GM18858 (cell line): ENCODE measurements around the gene CLEC5A.
"Not testable (repeated sequence)": the region's sequence is repeated elsewhere in the genome, so short reads cannot be mapped to it uniquely, and the experiment has no call there.

Source experiments
- ATAC-seq: cut with Tn5 transposase; IDR thresholded peaks from one replicate; pipeline ENCODE4 v1.9.1; 2021; ENCODE audit not compliant: unreplicated experiment

Gene CLEC5A

DNA sequence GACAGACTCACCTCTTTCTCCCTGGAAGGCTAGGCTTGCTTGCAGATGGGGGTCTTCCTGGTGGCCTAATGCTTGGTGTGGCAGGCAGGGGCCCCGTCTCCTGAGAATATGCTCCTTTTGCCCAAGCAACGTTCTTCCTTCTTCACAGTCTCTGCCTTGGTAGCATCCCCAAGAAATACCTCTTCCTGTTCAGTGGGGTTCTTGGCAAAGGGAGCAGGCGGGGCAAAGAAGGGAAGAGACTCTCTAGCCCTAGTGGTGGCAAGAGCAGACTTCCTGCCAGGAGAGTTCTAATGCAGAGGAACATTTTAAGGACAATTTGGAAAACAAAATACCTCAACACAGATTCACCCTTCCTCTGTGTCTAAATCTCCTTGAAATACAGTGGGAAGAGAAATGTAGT is at the start of gene CLEC5A:
Gene CLEC5A (minus strand): TSS at position 179 of the 400 bp plus-strand sequence. CDS start 682 bp downstream, outside the sequence.
- no peak for ATAC-seq

DNA sequence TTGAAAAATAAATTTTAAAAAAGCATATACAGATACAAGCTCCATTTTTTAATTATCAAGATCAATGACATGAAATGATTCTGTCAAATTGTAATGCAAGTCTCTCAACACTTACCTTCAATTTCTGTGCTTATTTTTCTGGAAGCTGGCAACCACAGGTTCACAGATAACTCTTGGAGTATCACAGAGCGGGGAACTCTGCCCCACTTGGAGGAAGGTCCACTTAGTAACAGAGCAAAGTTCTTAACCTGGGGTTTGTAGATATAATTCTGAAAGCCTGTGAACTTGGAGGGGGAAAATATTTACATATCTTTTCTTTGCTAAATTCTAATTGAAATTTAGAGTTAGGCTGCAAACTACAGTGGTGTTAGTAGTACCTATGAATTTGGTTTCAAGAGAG is 46.6 kb upstream of the CLEC5A start:
- no peak for ATAC-seq

- ATAC-seq, result no peak
Measured at GRCh38 chr7:141992688-141993087, 45.9 kb upstream of the CLEC5A start.

- no peak for ATAC-seq
Measured at GRCh38 chr7:141992156-141992555, 45.4 kb upstream of the CLEC5A start.

GRCh38 chr7:141991140-141991539 is 44.4 kb upstream of the CLEC5A start:
- ATAC-seq, result no peak

- ATAC-seq, result no peak
Measured at GRCh38 chr7:141990011-141990725, 43.4 kb upstream of the CLEC5A start.

DNA sequence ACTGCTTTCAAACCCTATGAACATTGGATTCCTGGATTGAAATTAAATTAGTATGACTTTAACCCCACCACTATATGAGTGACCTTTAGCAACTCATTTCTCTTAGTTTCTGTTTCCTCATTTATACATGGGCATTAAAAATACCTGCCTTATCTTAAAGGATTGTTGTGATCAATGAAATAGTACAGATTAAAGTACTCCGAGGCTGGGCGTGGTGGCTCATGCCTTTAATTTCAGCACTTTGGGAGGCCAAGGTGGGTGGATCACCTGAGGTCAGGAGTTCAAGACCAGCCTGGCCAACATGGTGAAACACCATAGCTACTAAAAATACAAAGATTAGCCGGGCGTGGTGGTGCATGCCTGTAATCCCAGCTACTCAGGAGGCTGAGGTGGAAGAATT is 41.0 kb upstream of the CLEC5A start:
- not testable (repeated sequence) for ATAC-seq

GRCh38 chr7:141986923-141987322 is 40.1 kb upstream of the CLEC5A start:
- ATAC-seq, result no peak

DNA sequence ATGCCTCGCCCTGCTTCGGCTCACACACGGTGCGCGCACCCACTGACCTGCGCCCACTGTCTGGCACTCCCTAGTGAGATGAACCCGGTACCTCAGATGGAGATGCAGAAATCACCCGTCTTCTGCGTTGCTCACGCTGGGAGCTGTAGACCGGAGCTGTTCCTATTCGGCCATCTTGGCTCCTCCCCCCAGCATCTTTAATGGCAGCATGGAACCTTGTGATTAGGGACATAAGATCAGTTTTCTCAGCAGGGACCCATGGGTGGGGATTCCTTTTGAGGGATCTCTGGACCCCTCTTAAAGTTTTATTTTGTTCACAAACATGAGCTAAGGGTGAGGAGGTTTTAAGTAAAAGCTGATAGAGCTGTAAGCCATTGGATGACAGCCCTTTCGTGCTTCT is 39.2 kb upstream of the CLEC5A start:
- ATAC-seq, result not testable (repeated sequence)

DNA sequence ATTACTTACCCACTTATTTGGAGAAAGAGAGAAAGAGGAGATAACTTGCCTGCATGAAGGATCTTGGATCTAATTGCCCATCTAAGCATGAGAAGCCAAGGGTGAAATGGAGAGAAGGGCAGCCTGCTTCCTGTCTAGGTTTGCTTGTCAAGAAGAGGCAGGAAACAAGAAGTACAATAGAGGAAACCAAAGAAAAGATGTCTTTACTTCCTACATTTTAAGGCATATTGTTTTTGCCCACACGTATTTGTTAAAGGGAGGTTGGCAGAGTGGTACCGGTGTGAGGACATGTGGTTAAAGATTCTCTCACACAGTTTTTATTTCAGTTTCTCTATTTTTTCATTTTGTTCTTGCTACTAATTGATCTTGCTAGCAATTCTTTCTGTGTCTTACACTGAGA is 32.8 kb upstream of the CLEC5A start:
- ATAC-seq, result no peak

- no peak for ATAC-seq
Measured at GRCh38 chr7:141978351-141978750, 31.6 kb upstream of the CLEC5A start.

GRCh38 chr7:141976524-141977245 is 29.9 kb upstream of the CLEC5A start:
- no peak for ATAC-seq

DNA sequence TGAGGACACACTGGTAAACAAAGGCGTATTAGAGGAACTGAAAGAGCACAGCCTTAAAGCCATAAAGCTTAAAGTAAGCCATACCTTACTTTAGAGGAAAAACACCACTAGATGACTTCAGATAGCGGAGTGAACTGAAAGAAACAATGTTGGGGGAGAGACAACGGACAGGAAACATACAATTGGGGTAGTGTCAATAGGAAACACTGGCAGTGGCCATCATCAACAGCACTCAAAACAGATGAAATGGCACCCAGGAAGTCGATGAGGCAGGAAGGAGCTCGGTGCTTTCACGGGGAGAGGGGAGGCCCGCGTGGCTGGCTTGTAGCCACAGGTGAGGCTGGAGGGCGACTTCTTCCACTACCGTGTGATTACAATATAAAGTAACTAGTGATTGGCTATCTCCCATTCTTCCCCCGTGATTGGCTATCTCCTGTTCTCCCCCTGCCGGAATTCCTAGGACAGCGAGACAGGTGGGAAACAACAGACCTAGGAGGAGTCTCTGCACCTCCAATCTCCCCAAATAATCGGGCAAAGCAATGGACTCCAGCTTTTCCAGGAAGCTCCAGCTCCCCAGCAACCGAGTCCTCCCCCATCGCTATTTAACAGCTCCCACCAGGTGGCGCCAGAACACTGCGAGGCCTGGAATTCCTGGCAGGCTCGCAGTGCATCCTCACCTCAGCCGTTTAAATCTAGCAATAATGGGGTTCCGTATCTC is 29.2 kb upstream of the CLEC5A start:
- ATAC-seq, result peak; percentile 64

DNA sequence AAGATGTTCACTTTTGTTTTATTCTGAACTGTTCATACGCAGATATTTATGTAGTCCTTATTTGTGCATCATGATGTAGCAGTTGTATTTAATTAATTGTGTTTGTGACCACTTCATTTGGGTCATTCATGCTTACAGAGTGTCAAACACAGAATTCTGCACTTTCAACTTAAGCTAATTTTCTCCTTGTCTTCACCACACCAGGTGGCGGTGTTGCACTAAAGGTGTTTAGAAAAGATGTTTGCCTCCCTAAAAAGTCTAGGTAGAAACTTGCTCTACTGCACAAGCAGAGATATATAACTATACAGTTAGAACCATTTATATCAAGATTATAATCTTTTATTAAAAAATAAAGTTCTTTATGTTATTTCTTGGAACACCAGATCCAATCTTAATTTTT is 28.1 kb upstream of the CLEC5A start:
- no peak for ATAC-seq

DNA sequence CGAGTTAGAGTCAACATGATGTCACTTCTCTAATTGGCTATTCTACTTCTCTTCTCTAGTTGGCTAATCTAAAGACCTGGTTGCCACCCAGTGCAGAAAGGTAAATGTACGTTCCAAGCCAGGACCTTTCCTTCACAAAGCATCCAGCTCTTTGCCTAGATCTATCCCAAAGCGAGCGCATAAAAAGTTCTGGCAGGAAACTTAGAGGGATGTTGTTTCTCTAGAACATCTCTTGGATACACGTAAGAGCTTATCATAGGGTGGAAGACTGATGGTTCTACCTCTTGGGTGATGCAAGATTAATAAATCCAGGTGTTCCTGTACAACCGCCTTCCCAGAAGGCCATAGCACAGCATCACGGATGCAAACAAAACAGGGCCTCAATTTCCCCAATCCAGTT is 26.9 kb upstream of the CLEC5A start, which contains the start of gene TAS2R38:
Gene TAS2R38 (minus strand): TSS at position 101 of the 400 bp plus-strand sequence. CDS start 84 bp downstream, at position 17.
- no peak for ATAC-seq

GRCh38 chr7:141960687-141961422 is 14.1 kb upstream of the CLEC5A start:
- peak; percentile 89 for ATAC-seq

GRCh38 chr7:141956084-141956483 is 9.3 kb upstream of the CLEC5A start:
- ATAC-seq, result no peak

DNA sequence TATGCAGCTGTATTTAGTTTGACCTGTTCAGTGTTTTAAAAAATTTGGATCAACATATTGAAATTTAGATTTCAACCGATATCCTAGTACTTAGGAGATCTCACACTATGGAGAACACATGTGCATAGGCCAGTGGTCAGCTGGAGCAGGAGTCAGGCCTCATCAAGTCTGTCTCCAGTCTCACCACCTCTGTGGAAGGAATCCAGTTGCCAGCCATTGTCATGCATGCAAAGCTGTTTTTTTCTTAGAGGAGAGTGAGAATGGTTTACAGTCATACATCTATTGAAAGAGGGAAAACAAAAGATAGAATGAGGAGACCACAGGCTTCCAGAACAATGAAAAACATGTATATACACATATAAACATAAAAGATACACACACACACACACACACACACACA is 7.6 kb upstream of the CLEC5A start:
- ATAC-seq, result no peak

DNA sequence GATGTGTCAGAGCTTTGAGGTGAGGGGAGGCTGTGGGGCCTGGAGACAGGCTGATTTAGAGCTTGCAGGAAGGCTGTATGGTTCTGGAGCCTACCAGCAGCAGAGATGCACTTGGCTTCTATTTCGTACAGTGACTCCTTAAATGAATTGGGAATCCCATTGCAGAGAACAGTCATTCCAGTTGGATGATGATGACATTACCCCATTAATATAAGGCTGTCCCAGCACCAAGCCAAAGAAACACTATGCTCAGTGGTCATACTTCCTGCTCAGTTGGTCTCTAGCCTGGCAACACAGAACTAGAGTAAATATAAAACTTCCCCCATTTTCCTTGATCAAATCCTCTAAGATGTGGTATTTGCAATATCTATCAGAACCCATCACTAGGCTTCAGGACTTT is 5.7 kb upstream of the CLEC5A start:
- no peak for ATAC-seq

GRCh38 chr7:141950806-141951205 is 4.0 kb upstream of the CLEC5A start:
- no peak for ATAC-seq

DNA sequence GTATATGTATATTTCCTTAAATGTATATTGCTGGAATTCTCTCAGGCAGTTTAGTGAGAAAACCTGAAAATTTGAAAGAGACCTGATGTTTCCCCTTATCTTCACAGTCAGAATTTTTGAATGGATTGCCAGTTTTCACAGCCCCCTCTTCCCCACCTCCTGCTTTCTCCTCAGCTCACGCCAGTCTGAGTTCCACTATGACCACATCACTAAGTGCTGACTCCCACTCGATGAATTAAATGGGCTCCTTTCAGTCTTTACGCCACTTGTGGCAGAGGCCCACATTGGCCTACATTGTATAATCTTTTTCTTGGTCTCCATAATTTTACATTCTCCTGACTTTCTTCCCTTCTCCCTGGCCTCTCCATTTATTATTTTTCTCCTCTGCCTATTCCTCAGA is 3.1 kb upstream of the CLEC5A start:
- ATAC-seq, result no peak
